Stimulated activated CD8-positive, alpha-beta memory T cell treated with anti-CD3 and anti-CD28 coated beads, Interleukin-7, amount 100 ng/mL, for 48 hours (primary cell): Measurements from ENCODE around the gene HPSE2.
"Not testable (repeated sequence)": the region's sequence is repeated elsewhere in the genome, so short reads cannot be mapped to it uniquely, and the experiment has no call there.

Experiments
- DNase-seq, 2 donors: peaks; one replicate each; pipeline ENCODE4 v3.0.0-alpha.2; 2020; ENCODE audit warnings: low read depth in 1 of 2; ENCODE audit errors: extremely low read depth in 1 of 2

Gene HPSE2

DNA sequence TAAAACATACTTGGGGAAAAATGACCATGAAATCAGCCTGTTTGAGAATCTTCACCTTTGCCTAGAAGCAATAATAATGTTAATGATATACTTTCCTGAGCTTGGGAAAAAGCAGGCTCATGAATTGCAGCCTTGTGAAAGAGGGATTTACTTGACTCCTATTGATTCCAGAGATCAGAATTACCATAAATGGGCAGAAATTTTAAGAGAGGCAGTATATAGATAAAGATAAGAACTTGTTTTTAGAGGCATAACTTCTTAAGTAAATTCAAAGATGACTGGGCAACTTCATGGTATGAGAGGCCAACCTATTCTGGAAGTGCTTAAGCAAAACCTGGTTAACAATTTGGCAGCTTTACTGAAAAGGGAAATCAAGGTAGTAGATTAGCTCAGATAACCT lies 225.4 kb downstream of the HPSE2 start:
- no peak for DNase-seq

DNA sequence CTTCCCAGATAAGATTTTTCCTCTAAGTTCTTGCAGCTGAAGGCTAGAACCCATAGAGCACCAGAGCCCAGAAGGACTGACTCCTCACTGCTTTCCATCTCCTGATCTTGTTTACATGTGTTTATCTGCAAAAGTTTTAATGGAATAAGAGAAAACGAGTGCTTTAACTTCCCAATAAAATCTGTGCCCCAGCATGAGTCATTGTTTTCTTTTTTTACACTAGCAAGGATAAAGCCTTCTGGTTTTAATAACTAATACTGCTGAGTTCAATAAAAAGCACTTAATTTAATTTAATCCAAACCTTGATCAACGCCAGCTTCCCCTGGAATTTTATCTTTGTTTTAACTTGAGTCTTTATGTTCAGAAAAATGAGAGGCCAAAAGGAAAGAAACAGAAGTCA lies 227.6 kb downstream of the HPSE2 start:
- DNase-seq: no peak

DNA sequence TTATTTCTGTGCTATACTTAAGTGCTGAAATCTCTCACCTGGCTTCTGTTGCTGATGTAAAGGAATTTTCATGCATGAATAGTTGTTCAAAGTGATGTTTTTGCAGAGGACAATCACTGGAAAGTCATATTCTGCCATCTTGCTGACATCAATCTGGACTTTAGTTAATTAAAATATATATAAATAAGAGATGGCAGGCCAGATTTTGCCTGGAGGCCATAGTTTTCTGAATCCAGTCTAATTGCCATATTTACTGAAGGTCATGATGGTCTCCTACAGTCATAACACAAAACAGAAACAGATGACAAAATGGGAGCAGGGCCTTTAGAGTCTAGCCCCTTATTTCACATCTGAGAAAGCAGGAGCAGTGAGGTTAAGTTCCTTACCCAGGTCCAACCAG lies 228.2 kb downstream of the HPSE2 start:
- DNase-seq: no peak

DNA sequence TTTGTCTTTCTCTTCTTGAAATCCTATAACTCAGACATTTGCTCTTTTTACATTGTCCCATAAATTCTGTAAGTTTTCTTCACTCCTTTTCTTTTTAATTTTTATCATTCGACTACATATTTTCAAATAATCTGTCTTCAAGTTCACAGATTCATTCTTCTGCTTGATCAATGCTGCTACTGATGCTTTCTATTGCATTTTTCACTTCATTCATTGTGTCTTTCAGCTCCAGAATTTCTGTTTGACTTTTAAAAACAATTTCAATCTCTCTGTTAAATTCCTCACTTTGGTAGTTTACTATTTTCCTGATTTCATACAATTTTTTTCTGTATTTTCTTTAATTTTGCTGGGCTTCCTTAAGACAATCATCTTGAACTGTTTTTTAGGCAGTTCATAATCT lies 230.4 kb downstream of the HPSE2 start:
- no peak for DNase-seq

DNA sequence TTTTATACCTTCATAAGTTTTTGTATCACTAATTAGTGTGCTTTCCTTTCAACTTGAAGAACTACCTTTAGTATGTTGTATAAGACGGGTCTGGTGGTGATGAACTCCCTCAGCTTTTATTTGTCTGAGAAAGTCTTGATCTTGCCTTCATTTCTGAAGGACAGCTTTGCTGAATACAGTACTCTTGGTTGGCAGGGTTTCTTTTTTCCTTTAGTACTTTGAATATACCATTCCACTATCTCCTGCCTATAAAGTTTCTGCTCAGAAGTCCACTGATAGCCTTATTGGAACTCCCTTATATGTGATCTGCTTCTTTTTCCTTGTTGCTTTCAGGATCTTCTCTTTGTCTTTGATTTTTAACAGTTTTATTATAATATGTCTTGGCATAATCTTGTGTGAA lies 230.9 kb downstream of the HPSE2 start:
- DNase-seq: no peak

DNA sequence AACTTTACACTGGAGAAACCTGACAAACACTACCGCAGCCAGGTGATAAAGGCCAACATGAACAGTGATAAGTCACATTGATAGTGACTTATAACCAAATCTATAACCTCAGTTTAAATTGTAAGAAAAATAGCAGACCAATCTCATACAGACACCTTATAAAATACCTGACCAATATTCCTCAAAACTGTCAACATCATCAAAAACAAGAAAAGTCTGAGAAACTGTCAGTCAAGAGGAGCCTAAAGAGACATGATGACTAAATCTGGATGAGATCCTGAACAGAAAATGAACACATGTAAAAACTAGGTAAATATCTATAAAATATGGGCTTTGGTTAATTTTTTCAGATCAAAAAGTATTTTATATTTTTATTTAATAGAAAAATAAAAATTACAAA lies 233.3 kb downstream of the HPSE2 start:
- no peak for DNase-seq

DNA sequence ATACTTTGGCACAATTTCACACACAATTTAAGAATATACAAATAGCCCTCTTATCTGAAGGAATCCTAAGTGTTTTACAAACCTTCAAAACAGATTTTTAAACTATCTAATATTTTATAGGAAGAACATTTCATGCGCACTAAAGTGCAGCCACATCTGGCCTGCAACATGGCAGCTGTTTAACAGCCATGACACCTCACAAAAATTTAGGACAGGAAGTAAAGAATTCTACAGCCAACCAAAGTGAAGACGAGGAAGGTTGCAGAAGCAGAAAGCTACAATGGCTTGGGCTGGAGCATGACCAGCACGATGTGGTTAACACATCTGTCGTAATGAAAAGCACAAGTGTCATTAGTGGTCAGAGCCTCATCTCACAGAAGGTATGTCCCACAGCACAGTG lies 238.1 kb downstream of the HPSE2 start:
- no peak for DNase-seq

DNA sequence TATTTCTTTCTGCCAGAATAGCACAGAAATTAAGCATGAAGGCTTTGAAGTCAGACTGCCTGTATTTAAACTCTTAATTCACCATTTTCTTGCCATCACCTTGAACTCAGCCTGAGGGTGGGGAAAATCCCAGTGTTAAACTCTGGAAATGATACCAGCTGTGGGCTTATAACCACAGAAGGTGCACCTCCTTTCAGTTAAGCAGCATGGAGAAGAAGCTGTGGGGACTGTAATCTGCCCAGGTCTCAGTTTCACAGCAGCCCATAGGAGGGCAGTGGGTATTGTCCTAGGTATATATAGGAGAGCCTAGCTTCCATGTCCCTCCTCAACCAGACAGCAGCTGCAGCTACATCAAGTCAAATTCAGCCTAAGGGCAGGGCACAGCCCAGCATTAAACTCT lies 241.6 kb downstream of the HPSE2 start:
- DNase-seq: no peak

DNA sequence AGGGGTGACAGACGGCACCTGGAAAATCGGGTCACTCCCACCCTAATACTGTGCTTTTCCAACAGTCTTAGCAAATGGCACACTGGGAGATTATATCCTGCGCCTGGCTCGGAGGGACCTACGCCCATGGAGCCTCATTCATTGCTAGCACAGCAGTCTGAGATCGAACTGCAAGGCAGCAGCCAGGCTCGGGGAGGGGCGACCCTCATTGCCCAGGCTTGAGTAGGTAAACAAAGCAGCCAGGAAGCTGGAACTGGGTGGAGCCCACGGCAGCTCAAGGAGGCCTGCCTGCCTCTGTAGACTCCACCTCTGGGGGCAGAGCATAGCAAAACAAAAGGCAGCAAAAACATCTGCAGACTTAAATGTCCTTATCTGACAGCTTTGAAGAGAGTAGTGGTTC lies 251.9 kb downstream of the HPSE2 start:
- not testable (repeated sequence) for DNase-seq

DNA sequence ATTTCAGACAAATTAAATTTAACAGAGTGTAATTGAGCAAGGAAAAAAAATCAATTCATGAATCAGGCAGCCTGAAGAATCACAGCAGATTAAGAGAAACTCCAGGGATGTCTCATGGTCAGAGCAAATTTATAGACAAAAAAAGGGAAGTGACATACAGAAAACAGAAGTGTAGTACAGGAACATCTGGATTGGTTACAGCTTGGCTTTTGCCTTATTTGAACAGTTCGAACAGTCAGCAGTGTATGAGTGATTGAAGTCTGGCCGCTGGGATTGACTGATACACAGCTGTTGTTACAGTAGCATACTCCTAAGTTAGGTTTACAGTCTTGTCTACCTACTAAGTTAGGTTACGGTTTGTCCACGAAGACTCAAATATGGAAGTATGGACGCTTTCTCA lies 255.3 kb downstream of the HPSE2 start:
- DNase-seq: no peak

DNA sequence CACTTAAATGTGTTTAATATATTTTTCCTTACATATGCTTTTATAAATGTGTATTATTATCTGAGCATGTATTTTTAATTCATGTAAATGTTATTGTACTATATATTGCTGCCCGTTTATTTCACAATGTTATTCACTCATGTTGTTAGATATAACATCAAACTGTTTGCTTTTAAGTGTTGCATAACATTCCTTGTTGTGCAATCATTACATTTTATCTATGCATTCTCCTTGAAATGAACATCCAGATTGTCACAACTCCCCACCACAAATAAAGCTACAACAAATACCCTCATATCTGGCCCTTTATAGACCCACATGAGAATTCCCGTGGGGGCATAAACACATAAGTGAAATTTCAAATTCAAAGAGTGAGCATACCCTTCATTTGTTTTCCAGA lies 264.2 kb downstream of the HPSE2 start:
- no peak for DNase-seq

DNA sequence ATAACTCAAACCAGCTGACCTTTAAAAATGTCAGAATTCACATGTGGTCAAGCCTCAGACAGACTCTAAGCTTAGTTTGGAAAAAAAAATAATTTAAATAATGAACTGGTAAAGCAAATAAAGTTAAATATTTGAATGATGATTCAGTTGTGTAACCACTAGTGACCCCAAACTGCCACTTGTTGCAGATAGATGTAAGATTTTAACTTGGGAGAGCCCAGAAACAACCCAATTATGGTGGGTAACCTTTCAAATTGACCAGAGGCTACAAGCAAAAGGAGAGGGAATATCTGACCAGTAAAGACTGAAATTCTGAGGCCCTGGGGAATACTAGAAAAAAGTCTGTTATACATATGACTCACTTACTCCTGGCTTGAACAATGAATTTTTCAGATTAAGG lies 268.1 kb downstream of the HPSE2 start:
- no peak for DNase-seq

DNA sequence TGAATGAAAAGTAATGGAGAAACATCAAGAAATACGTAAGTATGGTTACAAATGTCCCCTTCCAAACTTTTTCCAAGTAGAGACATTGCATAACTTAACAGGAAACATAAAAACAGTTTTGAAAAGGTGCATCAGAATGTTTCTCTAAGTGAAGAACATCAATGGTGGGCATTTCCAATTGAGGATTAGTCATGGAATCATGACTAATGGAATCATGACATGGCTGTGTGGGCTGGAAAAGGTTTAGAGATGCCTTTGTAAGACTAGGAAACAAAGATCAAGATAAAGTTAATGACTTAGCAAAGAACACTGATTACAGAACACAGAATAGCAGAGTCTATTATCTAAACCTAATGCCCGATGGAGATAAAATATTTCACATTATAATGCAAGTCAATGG lies 272.0 kb downstream of the HPSE2 start:
- DNase-seq: no peak

DNA sequence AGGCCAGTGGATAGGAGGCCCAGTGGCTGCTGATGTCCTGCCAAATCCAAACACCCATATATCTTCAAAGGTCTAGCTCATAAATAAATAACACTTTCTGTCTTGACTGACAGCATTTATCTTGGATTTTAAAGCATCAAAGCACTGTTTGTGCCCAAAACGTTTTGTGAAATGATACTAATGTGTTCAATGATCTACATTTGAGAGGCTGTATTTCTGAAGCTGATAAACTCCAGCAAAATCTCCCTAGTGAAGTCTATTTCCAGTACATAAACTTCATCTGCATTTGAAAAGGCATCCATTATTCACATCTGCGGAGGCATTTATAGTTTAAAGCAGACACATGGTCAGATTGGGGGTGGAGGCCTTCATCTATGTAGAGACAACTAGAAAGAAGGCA lies 276.3 kb downstream of the HPSE2 start:
- no peak for DNase-seq

DNA sequence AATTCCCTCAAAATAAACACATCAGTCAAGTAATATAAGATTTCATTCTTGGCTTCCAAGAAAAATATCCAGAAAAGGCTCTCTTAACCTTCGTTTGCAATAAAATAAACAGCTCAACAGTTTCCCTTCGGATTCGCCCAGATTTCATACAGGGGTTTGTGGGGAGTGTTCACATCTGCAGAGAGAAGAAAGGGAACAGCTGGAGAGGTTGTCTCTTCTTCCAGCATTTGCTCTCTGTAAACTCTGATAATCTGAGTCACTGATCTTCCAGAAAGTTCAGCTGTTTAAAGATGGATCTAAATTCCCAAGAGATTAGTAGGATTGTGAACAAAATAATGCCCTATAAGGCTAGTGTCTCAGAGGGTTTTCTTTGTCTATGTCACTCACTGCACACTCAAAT lies 277.9 kb downstream of the HPSE2 start:
- DNase-seq: no peak

DNA sequence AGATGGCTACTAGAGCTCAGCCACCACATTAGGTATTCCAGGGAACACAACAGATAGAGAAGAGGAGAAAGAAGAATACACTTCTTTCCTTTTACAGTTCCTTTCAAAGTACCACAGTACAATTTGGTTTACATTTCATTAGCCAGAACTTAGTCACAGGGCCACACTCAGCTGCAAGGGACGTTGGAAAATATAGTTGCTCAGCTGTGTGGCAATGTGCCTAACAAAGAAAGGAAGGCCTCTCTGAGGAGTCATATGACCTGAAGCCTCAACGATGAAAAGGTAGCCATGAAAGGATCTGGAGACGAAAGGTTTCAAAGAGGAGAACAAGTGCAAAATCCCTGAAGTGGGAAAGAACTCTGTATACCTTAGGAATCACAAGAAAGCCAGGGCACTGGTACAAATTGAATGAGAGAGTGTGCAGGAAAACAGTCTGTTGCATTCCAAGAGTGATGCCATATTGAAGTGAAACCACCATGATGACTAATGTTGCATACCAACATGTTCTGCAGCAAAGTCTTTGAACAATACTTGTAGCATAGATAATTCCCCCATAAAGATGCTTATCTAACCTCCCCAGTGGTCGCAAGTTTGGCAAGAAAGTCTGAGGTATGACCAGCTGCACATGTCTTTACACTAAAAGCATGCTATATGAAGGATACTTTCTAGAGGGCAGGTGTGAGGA lies 278.9 kb downstream of the HPSE2 start:
- no peak for DNase-seq

DNA sequence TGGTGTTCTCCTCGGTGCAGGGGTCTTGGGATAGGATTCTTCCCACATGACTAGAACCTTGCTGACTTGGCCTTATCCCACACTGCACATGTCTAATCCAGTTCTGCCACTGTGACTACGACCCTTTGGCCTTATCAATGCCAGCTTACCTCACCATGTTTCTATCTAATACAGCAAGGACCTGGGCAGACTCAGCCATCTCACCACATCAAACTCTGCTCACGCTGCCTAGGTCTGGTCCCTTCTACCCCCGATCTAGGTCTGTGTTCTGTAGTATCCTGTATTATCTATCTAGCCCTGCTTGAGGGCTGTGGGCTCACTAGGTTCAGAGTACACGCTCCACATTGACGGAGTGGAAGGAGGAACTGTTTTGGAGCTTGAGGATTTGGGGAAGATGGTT lies 282.4 kb downstream of the HPSE2 start:
- DNase-seq: no peak

DNA sequence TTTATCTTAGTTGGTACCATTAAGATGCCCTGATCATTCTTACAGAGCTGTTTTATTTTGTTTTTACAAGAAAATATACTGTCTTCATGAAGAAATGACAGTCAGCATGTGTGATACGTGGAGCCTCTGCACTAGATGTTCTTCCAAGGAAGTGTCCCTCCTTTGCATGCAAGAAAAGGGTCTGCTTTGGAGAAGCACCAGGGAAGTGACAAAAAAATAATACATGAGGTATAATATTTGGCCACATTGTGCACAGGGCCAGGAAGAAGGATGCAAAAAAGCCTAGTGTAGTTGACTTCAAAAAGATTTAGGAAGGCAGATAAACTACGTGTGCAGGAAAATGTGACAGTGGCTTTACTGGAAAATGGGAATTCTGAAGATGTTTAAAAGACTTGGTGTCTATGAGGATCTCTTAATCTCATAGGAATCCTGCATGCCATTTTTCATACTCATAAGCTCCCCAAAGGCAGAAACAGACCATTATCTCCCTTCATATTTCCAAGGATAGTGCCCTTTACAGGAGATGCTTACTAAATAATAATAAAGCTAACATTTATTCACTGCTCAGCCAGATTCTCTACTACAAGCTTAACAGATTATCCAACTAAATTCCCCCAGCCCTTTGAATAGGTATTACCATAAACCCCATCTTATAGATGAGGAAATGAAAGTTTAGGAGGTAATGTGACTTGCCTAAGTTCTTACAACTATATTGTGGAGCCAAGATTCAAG lies 284.2 kb downstream of the HPSE2 start:
- no peak for DNase-seq

DNA sequence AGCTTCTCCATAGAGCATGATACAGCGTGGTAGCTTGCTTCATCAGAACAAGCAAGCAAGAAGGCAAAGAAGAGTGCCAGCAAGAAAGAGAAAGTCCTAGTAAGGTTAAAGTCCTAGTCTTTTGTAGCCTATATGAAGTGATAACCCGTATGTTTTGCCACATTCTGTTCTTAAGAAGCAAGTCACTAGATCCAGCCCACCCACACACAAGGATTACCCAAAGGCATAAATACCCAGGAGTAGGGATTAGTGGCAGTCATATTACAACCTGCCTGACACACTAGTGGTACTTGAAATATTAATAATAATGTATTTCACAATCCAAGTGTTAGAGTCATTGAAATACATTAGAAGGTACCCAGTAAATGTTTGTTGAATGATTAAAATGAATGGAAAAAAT lies 285.5 kb downstream of the HPSE2 start:
- no peak for DNase-seq

DNA sequence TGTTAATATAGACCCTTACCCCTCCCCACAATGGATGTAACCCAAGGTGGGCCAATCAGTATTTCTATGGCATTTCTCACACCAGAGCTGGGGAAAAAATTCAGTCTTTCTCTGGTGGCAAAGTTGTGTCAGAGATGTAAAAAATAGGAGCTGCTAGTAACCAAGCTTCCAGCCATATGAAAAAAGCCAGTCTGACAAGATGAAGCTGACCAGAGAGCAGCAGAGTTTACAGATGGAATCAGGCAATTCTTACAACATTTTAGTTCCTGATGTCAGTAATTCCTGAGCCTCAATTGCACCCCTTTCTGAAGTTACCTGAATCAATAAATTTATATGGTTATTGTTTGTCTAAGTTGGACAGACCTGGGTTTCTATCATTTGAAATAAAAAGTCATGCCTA lies 286.3 kb downstream of the HPSE2 start:
- DNase-seq: no peak

DNA sequence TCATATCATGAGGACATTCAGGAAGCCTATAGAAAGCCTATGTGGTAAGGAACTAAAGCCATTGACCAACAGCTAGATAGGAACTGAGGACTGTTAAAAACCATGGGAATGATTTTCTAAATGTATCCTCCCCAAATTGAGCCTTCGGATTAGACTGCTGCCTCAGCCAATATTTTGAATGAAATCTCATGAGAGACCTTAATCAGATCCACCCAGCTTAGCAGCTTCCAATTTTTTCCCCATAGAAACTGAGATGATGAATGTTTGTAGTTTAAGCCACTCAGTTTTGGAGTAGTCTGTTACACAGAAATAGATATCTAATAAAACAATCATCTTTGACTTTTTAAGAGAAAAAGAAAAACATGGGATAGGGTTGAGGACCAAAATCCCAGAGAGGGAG lies 292.0 kb downstream of the HPSE2 start:
- no peak for DNase-seq

DNA sequence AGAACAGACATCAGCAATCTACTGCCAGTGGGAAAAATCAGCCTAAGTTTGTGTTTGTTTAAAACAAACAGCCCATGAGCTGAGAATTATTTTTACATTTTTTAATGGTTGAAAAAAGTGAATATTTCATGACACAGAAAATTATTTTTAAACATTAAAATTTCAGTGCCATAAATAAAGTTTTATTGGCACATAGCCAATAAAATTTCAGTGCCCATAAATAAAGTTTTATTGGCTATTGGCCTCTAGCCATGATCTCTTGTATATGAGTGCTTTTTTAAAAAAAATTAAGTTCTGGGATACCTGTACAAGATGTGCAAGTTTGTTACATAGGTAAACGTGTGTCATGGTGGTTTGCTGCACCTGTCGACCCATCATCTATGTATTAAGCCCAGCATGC lies 305.9 kb downstream of the HPSE2 start:
- no peak for DNase-seq

DNA sequence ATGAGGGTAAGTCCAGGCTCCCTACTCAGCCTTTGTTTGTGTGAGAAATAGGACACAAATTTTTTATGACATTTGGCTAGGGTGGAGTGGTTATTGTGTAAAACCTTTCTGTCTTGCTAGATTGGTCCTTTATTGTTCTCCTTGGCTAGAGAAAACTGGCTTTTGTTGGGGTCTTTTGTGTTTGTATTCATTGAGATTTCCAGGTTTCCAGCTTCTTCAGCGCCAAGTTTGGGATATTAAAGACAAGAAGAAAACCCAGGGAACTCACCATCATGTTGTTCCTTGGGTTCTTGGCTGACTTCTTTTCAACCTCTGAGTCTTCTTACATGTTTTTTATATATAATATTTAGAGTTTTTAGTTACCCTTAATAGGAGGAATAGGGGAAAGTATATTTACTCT lies 310.0 kb downstream of the HPSE2 start:
- no peak for DNase-seq
